Keratinocyte (primary cell): ENCODE results near the gene NELL1. TPM values are rescaled to one million over a fixed set of nuclear protein-coding genes. Genes with fewer than 3 reads are reported as not detected.

Experiments used
- DNase-seq: peaks from one replicate; pipeline ENCODE4 v3.0.0-alpha.2; 2011; ENCODE audit warnings: low read depth, missing footprints, low spot score
- FAIRE-seq: peaks from 2 replicates; lab custom pipeline; 2011; peaks lifted over from hg19 to GRCh38; lab: Jason Lieb, UNC
- H2AFZ ChIP-seq: 2 replicates; pipeline ENCODE4 v1.6.0; 2012; ENCODE audit warnings: low read length, control low read depth, inconsistent platforms; ENCODE audit not compliant: control insufficient read depth
- H3K27ac ChIP-seq: 2 replicates; pipeline ENCODE4 v1.5.1; 2011; ENCODE audit warnings: low read length; ENCODE audit not compliant: control insufficient read depth, insufficient read depth
- H3K27me3 ChIP-seq: 3 replicates; pipeline ENCODE4 v1.6.0; 2011; ENCODE audit warnings: low read length; ENCODE audit not compliant: control insufficient read depth, insufficient read depth; ENCODE audit errors: extremely low read depth
- H3K36me3 ChIP-seq, 2 experiments: 2 replicates in 1 of 2; 3 replicates in 1 of 2; pipeline ENCODE4 v1.5.1; 2011; ENCODE audit warnings: low read length in 2 of 2, mild to moderate bottlenecking in 1 of 2; ENCODE audit not compliant: control insufficient read depth in 2 of 2, insufficient read depth in 2 of 2; ENCODE audit errors: extremely low read depth in 1 of 2
- H3K4me1 ChIP-seq: 3 replicates; pipeline ENCODE4 v1.5.1; 2011; ENCODE audit warnings: low read length; ENCODE audit not compliant: control insufficient read depth, insufficient read depth; ENCODE audit errors: extremely low read depth
- H3K4me2 ChIP-seq: 3 replicates; pipeline ENCODE4 v1.6.0; 2011; ENCODE audit warnings: low read depth, low read length; ENCODE audit not compliant: control insufficient read depth, insufficient read depth; ENCODE audit errors: extremely low read depth
- H3K4me3 ChIP-seq, 3 experiments: fragments of 200-600 bp in 1 of 3; sonication (generic) in 1 of 3; 2 replicates in 2 of 3; 3 replicates in 1 of 3; pipeline ENCODE4 v1.5.1; 2011 to 2016; ENCODE audit warnings: low read length in 3 of 3, mild to moderate bottlenecking in 3 of 3, control low read depth in 2 of 3, inconsistent platforms in 1 of 3, low read depth in 1 of 3, mixed read lengths in 1 of 3, mixed run types in 1 of 3, moderate library complexity in 1 of 3; ENCODE audit not compliant: control insufficient read depth in 2 of 3, insufficient read depth in 2 of 3; ENCODE audit errors: extremely low read depth in 1 of 3
- H3K79me2 ChIP-seq: 2 replicates; pipeline ENCODE4 v1.6.0; 2012; ENCODE audit warnings: low read length; ENCODE audit not compliant: control insufficient read depth, insufficient read depth
- H3K9ac ChIP-seq: 3 replicates; pipeline ENCODE4 v1.6.0; 2011; ENCODE audit warnings: low read length; ENCODE audit not compliant: control insufficient read depth, insufficient read depth; ENCODE audit errors: extremely low read depth
- H3K9me1 ChIP-seq: 3 replicates; pipeline ENCODE4 v1.6.0; 2011; ENCODE audit warnings: low read length; ENCODE audit not compliant: control insufficient read depth, insufficient read depth; ENCODE audit errors: extremely low read depth
- H3K9me3 ChIP-seq: 2 replicates; pipeline ENCODE4 v1.5.1; 2012; ENCODE audit warnings: low read depth, low read length; ENCODE audit not compliant: control insufficient read depth
- H4K20me1 ChIP-seq: 3 replicates; pipeline ENCODE4 v1.6.0; 2011; ENCODE audit warnings: low read length; ENCODE audit not compliant: control insufficient read depth, insufficient read depth; ENCODE audit errors: extremely low read depth
- CTCF ChIP-seq, 3 experiments: IDR thresholded peaks in 1 of 3; conservative IDR thresholded peaks in 1 of 3; optimal IDR thresholded peaks in 1 of 3; 2 replicates in 2 of 3; 3 replicates in 1 of 3; pipeline versions ENCODE3 to v1.5.1; 2011; ENCODE audit warnings: low read length in 3 of 3, mild to moderate bottlenecking in 3 of 3, moderate library complexity in 2 of 3, control low read depth in 1 of 3, inconsistent platforms in 1 of 3; ENCODE audit not compliant: insufficient read depth in 2 of 3; ENCODE audit errors: extremely low read depth in 1 of 3
- EZH2 ChIP-seq: IDR thresholded peaks from one replicate; pipeline ENCODE4 v1.6.1; 2012; ENCODE audit warnings: inconsistent platforms, mild to moderate bottlenecking, low read length, moderate library complexity
- dilution Hi-C: fragments of 300-500 bp; cut with MboI; formaldehyde crosslinking; loops from one replicate; pipeline ENCODE4 v1.7.0; 2020; ENCODE audit warnings: low sequenced_read_pairs; ENCODE audit not compliant: extremely low pct_ligation_motif_present
- polyA plus RNA-seq, 5 experiments: library from polyadenylated mRNA; depleted of rRNA in 3 of 5; stranded (reverse) in 3 of 5; stranded (forward) in 1 of 5; unstranded in 1 of 5; fragments of >200 nt; gene quantifications; 1 replicate in 1 of 5; 2 replicates in 3 of 5; 3 replicates in 1 of 5; pipeline versions ENCODE4 v1.2.1 to v1.2.3, GENCODE V29; 2011 to 2012; ENCODE audit warnings: missing spikeins in 2 of 5, low read depth in 1 of 5, low replicate concordance in 1 of 5

The NELL1 gene
- polyA plus RNA-seq, 1 donor (not counting 4 experiments of a cell fraction or from before 2014, with no cell fraction given) = not detected

DNA sequence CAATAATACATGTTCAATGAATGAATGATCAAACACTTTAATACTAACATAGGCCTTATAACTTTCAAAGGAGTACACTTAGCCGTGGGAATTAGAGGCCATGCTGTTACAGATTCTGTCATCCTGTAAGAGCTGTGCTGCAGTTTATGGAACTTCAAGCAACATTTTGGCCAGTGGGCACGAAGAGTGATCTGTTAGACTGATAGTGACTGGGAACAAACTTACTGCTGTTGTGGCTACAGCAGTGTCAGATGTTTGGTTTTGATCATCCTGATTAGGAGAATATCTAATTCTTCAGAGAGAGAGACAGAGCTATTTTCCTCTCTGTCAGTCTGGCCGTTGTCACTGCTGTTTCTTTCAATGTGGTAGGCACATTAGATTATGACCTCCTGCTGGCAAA is 348.9 kb downstream of the NELL1 start:
- dilution Hi-C loops = no loop called here
- Histone ChIP-seq H3K36me3 (no peaks in the 10 kb centered on the region), H3K4me2 (no peak overlapping the region), H3K27me3 (no peaks in the 10 kb centered on the region), H3K9me3 (no peaks in the 10 kb centered on the region), H3K4me1 (no peaks in the 10 kb centered on the region), H3K4me3 (no peak overlapping the region), H3K9ac (no peak overlapping the region), H3K27ac (no peak overlapping the region), H2AFZ (no peak overlapping the region), H4K20me1 (no peaks in the 10 kb centered on the region), H3K9me1 (no peaks in the 10 kb centered on the region), H3K79me2 (no peaks in the 10 kb centered on the region)
- TF ChIP-seq EZH2 (no peak), CTCF (optimal IDR thresholded peaks at IDR 0.05 in 1 of 3, IDR thresholded peaks at IDR 0.05 in 1 of 3, conservative IDR thresholded peaks at IDR 0.05 in 1 of 3; ENCODE audit: extremely low read depth in 1 of 3, insufficient read depth in 2 of 3, low read length in 3 of 3) (no peak)
- FAIRE-seq (no peak), DNase-seq (no peak)

DNA sequence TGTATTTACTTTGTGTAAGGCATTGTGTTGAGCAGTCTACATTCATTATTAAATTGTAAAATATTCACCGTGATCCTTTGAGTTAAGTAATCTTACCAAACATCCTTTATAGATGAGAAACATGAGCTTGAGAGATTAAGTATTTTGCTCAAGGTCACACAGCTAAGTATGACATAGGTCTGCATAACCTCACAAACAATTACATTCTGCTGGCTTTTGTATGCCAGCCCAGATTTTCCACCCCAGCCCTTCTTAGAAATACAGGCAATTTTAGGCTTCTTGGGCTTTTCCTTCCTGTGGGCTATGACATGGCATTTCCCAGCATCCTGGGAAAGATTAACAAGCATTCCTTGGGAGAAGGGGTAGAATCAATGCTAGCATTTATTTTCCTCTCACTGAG is 357.3 kb downstream of the NELL1 start:
- DNase-seq (no peak), FAIRE-seq (no peak)
- H3K79me2 ChIP-seq = no peaks in the 10 kb centered on the region
- H3K4me3 ChIP-seq = no peak overlapping the region
- no peaks in the 10 kb centered on the region for H4K20me1 ChIP-seq
- TF ChIP-seq CTCF (optimal IDR thresholded peaks at IDR 0.05 in 1 of 3, IDR thresholded peaks at IDR 0.05 in 1 of 3, conservative IDR thresholded peaks at IDR 0.05 in 1 of 3; ENCODE audit: extremely low read depth in 1 of 3, insufficient read depth in 2 of 3, low read length in 3 of 3) (no peak), EZH2 (no peak)
- H2AFZ ChIP-seq = no peak overlapping the region
- no peak overlapping the region for H3K4me2 ChIP-seq
- no peaks in the 10 kb centered on the region for H3K9me3 ChIP-seq
- H3K4me1 ChIP-seq = no peaks in the 10 kb centered on the region
- H3K27me3 ChIP-seq = no peaks in the 10 kb centered on the region
- no peaks in the 10 kb centered on the region for H3K36me3 ChIP-seq
- H3K27ac ChIP-seq = no peak overlapping the region
- no peaks in the 10 kb centered on the region for H3K9me1 ChIP-seq
- no peak overlapping the region for H3K9ac ChIP-seq
- dilution Hi-C loops = no loop called here
